Epidermal melanocyte (primary cell): ENCODE measurements around the gene GAS5.
"Not testable (repeated sequence)": the region's sequence is repeated elsewhere in the genome, so short reads cannot be mapped to it uniquely, and the experiment has no call there.

ENCODE experiments used
- DNase-seq: peaks from one replicate; pipeline ENCODE4 v3.0.0; 2011; ENCODE audit warnings: low spot score; ENCODE audit not compliant: insufficient read length

The GAS5 gene

DNA sequence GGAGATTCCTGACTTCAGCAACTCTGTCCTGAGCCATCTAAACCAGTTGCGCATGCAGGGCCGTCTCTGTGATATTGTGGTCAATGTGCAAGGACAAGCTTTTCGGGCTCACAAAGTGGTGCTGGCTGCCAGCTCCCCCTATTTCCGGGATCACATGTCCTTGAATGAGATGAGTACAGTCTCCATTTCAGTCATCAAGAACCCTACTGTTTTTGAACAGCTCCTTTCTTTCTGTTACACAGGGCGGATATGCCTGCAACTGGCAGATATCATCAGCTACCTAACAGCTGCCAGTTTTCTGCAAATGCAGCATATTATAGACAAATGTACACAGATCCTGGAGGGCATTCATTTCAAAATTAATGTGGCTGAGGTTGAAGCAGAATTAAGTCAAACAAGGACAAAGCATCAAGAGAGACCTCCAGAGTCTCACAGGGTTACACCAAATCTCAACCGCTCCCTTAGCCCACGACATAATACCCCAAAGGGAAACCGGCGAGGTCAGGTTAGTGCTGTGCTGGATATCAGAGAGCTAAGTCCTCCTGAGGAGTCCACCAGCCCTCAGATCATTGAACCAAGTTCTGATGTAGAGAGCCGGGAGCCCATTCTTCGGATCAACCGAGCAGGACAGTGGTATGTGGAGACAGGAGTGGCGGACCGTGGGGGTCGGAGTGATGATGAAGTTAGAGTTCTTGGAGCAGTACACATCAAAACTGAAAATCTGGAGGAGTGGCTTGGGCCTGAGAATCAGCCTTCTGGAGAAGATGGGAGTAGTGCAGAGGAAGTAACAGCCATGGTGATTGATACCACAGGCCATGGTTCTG, 2.7 kb upstream of the GAS5 start:
- no peak for DNase-seq

DNA sequence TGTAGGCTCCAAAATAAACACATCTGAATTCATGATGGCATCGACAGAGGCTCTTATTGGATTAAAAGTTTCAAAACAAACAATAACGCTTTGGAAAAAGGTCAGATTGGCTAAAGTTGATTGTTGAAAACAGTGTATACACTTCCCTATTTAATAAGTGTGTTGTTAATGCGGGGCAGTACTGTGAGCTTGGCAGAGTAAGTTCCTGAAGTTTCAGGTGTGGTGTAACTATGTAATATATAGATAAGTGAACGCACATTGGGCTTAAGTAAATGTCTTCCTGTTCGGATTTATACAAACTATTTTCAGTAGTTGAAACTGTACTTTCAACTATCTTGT, 1.2 kb upstream of the GAS5 start:
- no peak for DNase-seq

DNA sequence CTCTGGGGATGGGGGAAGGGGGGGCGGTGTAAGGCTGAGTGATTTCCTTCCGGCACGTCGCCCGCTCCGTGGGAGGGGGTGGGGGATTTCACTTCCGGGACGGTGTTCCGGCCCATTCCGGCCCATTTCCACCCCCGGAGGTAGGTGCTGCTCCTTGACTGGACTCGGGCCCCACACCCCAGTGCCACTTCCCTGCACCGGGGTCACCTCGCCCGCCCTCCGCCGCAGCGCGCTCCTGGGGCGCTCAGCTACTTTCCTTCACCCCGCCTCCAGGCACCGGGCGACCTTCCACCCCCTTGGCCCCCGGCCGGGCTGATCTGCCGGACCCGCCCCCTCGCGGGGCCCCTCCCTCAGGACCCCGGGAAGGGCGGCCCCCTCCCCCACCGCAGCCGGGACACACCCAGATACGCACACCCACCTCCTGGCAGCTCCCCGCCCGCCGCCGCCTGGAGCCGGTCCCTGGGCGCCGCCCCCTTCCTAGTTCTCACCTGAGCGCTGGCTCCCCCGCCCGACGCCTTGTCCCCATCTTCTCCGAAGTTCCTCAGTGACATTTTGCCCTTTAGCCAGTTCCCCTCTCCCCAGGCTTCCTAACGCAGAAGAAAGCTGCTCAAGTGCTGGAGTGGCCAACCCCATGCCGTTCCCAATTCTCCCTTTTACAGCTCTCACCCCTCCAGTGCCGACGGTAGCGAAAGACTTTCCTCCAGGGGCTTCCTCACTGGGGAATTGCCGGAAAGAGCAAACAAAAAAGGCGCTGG, 654 bp upstream of the GAS5 start, which contains the start of gene ZBTB37:
ZBTB37 (plus strand) TSS at position 115 of the 755 bp plus-strand sequence. CDS start 1,846 bp downstream, outside the sequence.
- DNase-seq = peak; percentile 29

DNA sequence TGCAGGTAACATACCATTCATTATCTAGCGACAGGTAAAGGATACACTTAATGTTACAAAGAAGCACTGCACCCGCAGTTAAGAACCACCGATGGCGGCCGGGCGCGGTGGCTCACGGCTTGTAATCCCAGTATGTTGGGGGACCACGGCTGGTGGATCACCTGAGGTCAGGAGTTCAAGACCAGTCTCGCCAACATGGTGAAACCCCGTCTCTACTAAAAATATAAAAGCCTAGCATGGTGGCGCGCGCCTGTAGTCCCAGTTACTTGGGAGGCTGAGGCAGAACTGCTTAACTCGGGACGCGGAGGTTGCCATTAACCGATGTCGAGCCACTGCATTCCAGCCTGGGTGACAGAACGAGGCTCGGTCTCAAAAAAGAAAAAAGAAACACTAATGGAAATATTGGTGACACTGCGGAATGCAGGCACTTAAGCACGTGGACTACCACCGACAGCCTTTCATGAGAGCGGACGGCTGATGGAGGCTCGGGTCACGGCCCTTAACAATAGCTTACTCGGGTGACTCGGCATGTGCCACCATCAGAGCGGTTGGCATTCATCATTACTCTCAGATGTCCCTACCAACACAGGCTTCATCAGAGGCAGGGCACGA, 542 bp downstream of the GAS5 start:
- no peak for DNase-seq

DNA sequence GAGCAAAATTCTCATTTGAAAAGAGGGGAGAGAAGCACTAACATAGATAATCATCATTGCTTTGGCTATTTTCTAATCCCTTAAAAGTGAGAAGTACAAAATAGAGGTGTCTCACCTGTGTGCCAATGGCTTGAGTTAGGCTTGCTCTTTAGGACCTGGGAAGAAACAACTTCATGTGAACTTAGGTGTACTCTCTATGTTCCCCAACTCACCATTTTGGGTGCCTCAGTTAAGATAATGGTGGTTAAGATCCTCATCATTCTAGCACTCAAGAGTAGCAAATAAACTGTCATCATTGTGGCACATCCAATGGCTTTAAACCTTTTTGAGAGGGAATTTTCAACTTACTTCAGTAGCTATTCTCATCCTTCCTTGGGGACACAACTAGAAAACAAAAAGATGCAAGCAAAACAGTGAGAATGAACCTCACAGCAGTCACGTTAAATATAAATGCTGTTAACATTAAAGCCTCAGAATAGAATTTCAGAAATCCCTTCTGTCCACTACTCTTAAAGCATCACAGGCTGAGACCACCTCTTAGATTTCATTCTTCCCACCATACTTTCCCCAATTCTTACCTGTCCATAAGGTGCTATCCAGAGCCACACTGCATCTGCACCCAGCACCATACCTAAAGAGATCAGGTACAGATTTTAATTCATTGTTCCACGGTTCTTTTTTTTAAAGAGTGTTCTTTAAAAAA, 1.2 kb downstream of the GAS5 start:
- no peak for DNase-seq

DNA sequence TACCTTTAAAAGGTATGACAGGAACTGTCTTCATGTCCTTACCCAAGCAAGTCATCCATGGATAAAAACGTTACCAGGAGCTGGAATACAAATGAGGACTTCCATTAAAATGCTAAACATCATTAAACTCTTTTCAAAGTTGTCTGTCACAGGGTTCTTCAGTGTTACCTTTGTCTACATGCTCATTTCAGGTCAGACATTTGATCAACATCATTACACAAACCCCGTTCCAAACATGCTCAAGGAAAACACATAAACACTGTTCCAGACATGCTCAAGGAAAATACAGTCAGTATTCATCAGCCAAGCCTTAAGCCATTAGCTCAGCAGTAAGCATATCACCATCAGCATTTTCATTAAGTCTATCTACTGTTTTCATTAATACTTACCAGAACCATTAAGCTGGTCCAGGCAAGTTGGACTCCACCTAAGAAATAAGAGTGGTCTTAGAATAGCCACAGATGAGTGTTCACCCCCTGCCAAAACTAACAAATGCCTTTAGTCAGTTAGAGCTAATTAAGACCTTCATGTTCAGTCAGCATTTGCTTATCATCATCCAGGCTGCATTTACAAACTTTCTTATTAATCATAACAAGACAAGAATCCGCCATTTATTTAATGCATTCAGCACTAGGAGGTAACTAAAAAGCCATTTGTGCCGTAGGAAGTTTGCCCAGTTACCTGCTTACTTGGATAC, 2.2 kb downstream of the GAS5 start:
- DNase-seq = no peak

DNA sequence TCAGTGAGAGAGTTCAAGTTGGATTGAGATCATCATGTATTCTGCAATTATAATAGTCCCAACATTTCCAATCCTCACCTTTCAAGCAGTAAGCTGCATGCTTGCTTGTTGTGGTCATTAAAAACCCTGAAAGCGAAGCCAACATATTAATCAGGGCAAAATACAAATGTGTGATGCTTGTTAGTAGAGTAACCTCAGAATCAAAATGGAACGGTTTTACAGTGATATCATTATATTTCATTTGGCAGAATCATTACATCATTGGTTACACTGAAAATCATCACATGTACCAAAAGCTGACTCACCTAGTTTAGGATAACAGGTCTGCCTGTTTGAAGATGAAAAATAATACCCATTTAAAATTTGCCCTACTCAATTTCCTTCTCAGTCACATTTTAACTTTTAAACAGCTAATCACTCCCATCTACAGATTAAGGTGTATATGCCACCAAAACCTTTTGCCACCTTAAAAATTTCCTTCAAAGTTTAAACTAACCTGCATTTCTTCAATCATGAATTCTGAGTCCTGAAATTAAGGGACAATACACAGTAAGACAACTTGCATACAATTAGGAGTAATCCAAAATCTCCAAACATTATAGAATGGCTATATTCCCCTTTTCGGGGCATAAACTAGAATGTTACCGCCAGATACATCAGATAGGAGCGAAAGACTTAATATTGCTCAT, 3.5 kb downstream of the GAS5 start:
- DNase-seq = no peak

DNA sequence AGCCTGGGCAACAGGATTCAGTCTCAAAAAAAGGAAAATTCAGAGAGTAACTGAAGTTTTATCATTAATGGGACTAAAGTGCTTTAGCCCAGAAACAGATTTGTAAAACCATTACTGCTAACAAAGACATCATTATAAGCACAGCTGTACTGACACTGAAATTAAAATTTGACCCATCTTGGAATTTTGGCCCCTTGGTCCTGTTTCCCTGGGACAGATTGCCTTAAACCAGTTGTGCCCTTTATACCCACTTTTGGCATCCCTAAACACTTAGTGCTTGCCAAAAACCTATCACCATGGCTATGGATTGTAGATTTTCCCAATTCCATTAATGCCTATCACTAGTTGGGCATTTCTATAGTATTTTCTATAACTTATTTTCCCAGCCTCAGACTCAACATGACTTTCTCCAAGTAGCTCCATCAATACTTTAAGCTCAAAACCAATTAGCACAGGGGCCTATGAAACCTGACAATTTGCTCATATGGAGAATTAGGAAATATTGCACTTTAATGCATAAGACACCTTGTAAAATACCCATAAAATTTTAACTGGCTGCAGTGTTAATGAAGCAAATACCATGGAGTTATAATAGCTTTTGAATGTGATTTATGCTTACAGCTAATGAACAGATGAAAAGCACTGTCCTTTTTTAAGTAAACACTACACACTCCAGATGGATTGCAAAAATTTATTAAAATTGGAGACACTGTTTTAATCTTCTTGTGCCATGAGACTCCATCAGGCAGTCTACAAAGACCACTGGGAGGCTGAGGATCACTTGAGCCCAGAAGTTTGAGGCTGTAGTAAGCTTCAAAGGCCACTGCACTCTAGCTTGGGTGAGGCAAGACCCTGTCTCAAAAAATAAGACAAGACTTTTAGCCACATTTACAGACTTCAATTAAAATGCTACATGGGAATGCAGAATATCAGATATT, 4.3 kb downstream of the GAS5 start:
- no peak for DNase-seq

DNA sequence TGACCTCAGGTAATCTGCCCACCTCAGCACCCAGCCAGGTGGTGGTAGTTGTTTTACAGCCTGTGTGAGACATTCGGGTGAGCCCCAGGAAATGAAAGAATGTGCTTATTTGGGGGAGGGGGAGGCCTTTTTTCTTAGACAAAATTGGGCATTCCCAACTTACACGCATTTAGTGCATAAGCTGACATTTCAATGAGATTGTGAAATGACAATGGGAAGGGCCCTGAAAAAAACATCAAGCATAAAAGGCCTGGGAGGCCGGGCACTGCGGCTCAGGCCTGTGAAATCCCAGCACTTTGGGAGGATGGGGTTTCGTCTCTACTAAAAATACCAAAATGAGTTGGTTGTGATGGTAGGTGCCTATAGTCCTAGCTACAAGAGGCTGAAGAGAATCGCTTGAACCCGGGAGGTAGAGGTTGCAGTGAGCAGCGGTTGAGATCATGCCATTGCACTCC, 5.0 kb downstream of the GAS5 start:
- DNase-seq = no peak

DNA sequence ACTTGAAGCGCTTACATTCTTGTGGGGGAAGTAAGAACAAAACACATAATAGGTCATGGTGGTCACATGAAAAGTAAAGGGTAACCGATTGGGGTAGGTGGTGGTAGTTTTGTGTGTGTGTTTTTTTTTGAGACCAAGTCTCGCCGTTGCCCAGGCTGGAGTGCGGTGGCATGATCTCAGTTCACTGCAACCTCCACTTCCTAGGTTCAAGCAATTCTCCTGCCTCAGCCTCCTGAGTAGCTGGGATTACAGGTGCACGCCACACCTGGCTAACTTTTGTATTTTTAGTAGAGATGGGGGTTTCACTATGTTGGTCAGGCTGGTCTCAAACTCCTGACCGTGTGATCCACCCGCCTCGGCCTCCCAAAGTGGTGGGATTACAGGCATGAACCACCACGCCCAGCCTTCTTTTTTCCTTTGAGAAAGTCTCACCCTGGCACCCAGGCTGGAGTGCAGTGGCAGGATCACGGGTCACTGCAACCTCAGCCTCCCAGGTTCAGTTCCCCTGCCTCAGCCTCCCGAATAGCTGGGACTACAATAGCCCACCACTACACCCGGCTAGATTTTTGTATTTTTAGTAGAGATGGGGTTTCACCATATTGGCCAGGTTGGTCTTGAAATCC, 5.5 kb downstream of the GAS5 start:
- not testable (repeated sequence) for DNase-seq

DNA sequence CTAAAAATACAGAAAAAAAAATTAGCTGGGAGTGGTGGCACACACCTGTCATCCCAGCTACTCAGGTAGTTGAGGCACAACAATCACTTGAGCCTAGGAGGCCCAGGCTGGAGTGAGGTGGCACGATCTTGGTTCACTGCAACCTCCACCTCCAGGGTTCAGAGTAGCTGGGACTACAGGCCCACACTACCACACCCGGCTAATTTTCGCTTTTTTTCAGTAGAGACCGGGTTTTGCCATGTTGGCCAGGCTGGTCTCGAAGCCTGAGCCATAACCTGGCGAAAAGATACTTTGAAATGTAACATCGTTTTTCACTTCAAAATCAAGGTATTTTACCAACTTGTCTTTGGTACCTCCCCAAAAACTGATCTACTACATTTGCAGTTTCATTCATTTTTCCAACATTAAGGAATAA, 6.1 kb downstream of the GAS5 start:
- no peak for DNase-seq

DNA sequence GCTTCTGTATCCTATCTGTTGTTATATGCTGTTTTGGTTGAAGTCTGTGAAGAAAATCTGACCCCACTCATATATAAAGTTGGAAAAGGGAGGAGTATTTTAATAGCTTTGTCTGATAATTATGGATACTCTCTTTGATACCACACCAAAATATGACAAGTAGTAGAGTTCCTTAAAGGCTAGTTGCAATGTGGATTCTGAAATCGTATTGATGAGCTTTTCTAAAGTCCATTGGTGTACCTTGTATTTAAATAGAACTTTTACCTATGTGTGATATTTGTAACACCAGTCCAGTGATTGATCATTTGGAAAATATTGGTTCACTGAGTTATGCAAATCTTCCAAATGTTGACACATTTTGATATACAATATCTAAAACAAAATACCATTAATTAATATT, 7.7 kb downstream of the GAS5 start:
- DNase-seq = no peak

DNA sequence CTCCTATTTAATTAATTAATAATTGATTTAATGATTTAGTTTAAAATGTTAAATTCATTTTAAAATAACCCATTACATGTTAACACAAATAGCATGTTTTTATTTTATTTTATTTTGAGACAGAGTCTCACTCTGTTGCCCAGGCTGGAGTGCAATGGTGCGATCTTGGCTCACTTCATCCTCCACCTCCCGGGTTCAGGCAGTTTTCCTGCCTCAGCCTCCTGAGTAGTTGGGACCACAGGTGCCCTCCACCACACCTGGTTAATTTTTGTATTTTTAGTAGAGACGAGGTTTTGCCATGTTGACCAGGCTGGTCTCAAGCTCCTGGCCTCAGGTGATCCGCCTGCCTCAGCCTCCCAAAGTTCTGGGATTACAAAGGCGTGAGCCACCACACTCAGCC, 8.2 kb downstream of the GAS5 start:
- not testable (repeated sequence) for DNase-seq

DNA sequence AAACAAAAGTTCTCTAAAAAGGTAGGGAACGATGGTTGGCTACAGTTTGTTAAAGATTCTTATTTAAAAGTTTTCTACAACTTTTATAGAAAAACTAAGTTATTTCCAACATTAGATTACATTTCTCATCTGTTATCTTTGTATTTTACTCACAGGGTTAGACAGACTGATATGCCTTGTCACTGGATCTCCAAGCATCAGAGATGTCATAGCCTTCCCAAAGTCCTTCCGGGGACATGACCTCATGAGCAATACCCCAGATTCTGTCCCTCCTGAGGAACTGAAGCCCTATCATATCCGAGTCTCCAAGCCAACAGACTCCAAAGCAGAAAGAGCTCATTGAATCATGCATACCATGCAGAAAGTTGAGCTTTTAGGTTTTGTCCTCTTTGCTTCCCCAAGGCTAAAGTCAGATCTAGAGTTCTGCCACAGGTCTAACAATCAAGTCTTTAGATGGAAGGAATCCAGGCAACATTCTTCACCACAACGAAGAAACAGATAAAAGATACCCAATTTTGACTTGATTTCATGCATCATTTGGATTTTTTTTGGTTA, 10.3 kb downstream of the GAS5 start:
- DNase-seq = no peak

DNA sequence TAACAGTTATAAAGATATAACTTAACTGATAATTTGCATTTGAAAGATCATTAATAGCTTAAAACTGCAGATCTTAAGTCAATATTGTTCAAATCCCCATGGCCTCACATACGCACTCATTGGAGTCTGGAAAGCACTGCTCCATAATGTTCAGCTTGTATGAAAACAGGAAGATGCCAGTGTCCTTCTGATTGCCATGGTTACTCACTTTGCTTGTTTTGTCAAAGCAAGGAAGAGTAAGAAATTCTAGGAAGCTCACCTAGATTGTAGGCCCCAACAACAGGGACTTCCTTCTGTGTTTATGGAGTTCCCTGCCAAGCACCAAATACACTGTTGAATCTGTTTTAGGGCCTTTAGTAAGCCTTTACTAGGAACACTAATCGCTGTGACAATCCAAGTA, 10.9 kb downstream of the GAS5 start:
- no peak for DNase-seq

DNA sequence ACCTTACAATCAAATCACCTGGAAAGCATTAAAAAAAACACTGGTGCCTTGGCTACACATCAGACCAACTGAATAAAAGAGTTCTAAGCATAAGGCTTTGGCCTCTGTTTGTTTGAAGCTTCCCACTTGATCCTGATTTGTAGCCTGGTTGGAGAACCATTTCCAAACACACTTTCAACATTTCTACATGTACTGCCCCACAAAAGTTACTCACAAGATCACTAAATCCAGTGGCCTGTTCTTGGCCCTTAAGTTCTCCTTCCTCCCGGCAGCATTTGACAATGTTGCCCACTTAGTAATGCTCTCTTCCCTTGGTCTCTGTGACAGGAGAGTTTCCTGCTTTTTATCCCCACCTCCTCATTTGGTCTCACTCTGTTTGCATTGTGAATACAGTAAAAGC, 11.8 kb downstream of the GAS5 start:
- DNase-seq = no peak

DNA sequence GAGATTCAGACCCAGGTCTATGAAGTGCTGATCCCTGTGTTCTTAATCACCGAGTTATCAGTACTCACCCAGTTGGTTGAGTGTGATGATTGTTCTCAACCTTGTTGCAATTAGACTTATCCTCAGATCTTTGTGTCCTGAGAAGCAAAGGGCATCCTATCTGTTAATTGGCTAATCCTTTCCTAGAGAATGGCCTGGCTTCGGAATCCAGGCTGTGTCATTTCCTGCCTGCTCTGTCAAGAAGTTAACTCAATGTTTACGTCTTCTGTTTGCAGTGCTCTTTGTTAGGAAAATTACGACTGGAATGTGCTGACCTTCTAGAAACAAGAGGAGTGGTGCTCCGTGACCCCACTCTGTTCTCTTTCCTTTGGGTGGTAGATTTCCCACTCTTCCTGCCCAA, 14.7 kb downstream of the GAS5 start:
- DNase-seq = no peak

DNA sequence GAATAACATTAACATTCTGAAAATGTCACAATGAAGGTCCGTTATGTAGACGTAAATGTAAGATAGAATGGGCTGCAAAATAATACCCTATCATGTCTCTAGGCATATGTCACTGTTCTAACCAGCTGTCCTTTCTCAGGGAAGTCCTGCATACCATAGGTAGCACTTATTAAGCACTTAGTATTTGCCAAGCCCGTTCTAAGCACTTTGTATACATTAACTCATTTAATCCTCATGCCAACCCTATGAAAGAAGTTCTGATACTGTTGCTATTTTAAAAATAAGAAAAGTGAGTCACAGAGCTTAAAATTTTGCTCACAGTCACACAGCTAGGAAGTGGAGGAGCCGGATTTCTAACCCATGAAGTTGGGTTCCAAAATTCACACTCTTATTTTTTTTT, 15.7 kb downstream of the GAS5 start:
- DNase-seq = no peak

DNA sequence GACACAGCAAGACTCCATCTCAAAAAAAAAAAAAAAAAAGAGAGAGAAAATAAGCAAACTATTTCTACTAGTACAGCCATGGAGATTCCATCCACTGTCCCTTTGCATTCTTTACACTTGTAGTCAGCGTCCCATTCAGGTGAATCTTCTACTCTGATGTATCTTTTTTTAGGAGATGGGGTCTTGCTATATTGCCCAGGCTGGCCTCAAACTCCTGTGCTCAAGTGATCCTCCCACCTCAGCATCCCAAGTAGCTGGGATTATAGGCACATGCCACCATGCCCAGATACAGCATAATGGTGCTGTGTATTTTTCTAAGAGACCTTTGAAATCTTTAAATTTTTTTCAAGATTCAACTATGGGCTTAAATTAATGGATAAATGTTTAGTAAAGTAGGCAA, 35.0 kb downstream of the GAS5 start:
- DNase-seq = no peak
